Naive thymus-derived CD8-positive, alpha-beta T cell (primary cell): ENCODE results near the gene DCXR. TPM values are rescaled to one million over a fixed set of nuclear protein-coding genes. Genes with fewer than 3 reads are reported as not detected.
A peak's percentile ranks its signal among the peaks of the same experiment; 100 is the strongest.

Source experiments
- ATAC-seq, 2 donors: fragments of 150-1000 bp; cut with Tn5 transposase in 1 of 2; sonication (Bioruptor Pico), chemical (Tn5 transposase) in 1 of 2; 1 replicate in 1 of 2; 2 replicates in 1 of 2; pipeline ENCODE4 v1.10.0; 2021; ENCODE audit warnings: mild to moderate bottlenecking in 2 of 2, moderate library complexity in 2 of 2
- POLR2A ChIA-PET: fragments of 350-600 bp; sonication (Branson Sonifier 250); formaldehyde crosslinking; loops from one replicate; lab custom pipeline; 2021; ENCODE audit warnings: antibody characterized with exemption; lab: Charles Lee
- DNase-seq, 10 donors: peaks; one replicate each; pipeline versions ENCODE4 v3.0.0 to v3.0.0-alpha.2; 2020 to 2022
- H3K27ac Mint-ChIP-seq, 10 donors: one replicate each; pipeline ENCODE4 v1.8.0; 2020 to 2022; ENCODE audit warnings: mild to moderate bottlenecking in 10 of 10, mixed read lengths in 10 of 10, moderate library complexity in 4 of 10, inconsistent platforms in 1 of 10
- H3K27me3 Mint-ChIP-seq, 5 donors: one replicate each; pipeline ENCODE4 v1.8.0; 2021 to 2022; ENCODE audit warnings: mixed read lengths in 5 of 5
- H3K36me3 Mint-ChIP-seq, 3 donors: one replicate each; pipeline ENCODE4 v1.8.0; 2020 to 2022; ENCODE audit warnings: mixed read lengths in 3 of 3, mild to moderate bottlenecking in 2 of 3, inconsistent platforms in 1 of 3
- H3K4me1 Mint-ChIP-seq, 4 donors: one replicate each; pipeline ENCODE4 v1.8.0; 2021 to 2022; ENCODE audit warnings: mixed read lengths in 4 of 4
- H3K4me3 Mint-ChIP-seq, 10 donors: one replicate each; pipeline ENCODE4 v1.8.0; 2020 to 2022; ENCODE audit warnings: mild to moderate bottlenecking in 10 of 10, mixed read lengths in 10 of 10, moderate library complexity in 6 of 10, inconsistent platforms in 1 of 10
- H3K9me3 Mint-ChIP-seq, 9 donors: one replicate each; pipeline ENCODE4 v1.8.0; 2020 to 2022; ENCODE audit warnings: mixed read lengths in 9 of 9, mild to moderate bottlenecking in 3 of 9, inconsistent platforms in 1 of 9, moderate library complexity in 1 of 9
- polyA plus RNA-seq, 3 donors: library from polyadenylated mRNA; unstranded; fragments of 300-500 nt; fragmentation: Illumina TruSeq; gene quantifications; one replicate each; pipeline ENCODE4 v1.2.3, GENCODE V29; 2021
- total RNA-seq, 8 experiments: library from RNA in 2 of 8; stranded (reverse) in 2 of 8; gene quantifications; one replicate each; pipeline ENCODE4 v1.2.3 and lab custom pipeline; 2021 to 2026

The DCXR gene
- 10 to 100 TPM; 72.5 to 81.0 TPM for total RNA-seq
- 100 to 1,000 TPM; 113 to 185 (median 127) TPM for polyA plus RNA-seq
- 16.6 to 34.5 (median 22.8) reads per million in 6 experiments for total RNA-seq (lab: John Stamatoyannopoulos, UW)

- peak; percentile 90 to 97 (median 93) for DNase-seq
- peaks cover 15 to 31% (median 28%) of the 10 kb centered on the region in 4 donors for H3K4me1 Mint-ChIP-seq
- no peaks in the 10 kb centered on the region for H3K27me3 Mint-ChIP-seq
- peak; percentile 92 to 93 for ATAC-seq
- peak within 1 kb of the TSS; percentile 66 to 95 (median 91) for H3K27ac Mint-ChIP-seq
- POLR2A ChIA-PET, result interaction anchor here (0.6 to 2.6 kb wide), 21 partner anchors 10 to 530 kb away, joined by 3 to 23 read pairs (median 4); partner anchors contain the start of genes CENPX, DUS1L, FASN and GPS1
- H3K9me3 Mint-ChIP-seq, result no peaks in the 10 kb centered on the region
- peaks cover 0 to 4% (median 3%) of the 10 kb centered on the region in 3 donors for H3K36me3 Mint-ChIP-seq
- H3K4me3 Mint-ChIP-seq, result peak within 1 kb of the TSS; percentile 81 to 96 (median 91)
Measured at GRCh38 chr17:82037092-82037888, at the start of gene DCXR. Gene DCXR (minus strand): TSS chr17:82037697. CDS start chr17:82037682, 15 bp downstream.

GRCh38 chr17:82085931-82086764 lies 48.7 kb upstream of the DCXR start:
- Mint-ChIP-seq H3K36me3 (peaks cover 0 to 25% (median 0%) of the 10 kb centered on the region in 3 donors), H3K27me3 (no peaks in the 10 kb centered on the region), H3K27ac (no peak overlapping the region), H3K4me3 (no peak overlapping the region), H3K4me1 (no peaks in the 10 kb centered on the region), H3K9me3 (no peaks in the 10 kb centered on the region)
- DNase-seq (peak in 1 of 10 donors; percentile 49), ATAC-seq (no peak)
- POLR2A ChIA-PET, result interaction anchor here (0.6 kb wide), 1 partner anchor 19 kb away, joined by 3 read pairs; no protein-coding TSS in a partner anchor

- Mint-ChIP-seq H3K27ac (peak overlapping the region in 1 of 10 donors; percentile 44), H3K36me3 (peaks cover 0 to 26% (median 0%) of the 10 kb centered on the region in 3 donors)
- DNase-seq, result peak in 2 of 10 donors; percentile 5 to 32
Measured at GRCh38 chr17:82085031-82085861, 47.7 kb upstream of the DCXR start.

GRCh38 chr17:82084373-82085030 lies 47.0 kb upstream of the DCXR start:
- Mint-ChIP-seq H3K4me3 (no peak overlapping the region), H3K27me3 (no peaks in the 10 kb centered on the region), H3K27ac (peak overlapping the region in 1 of 10 donors; percentile 9), H3K9me3 (no peaks in the 10 kb centered on the region), H3K4me1 (no peaks in the 10 kb centered on the region), H3K36me3 (peaks cover 0 to 31% (median 3%) of the 10 kb centered on the region in 3 donors)
- no peak for ATAC-seq
- DNase-seq, result peak in 1 of 10 donors; percentile 3
- POLR2A ChIA-PET, result no interaction called here

More at GRCh38 chr17:82085031-82085861, 47.7 kb upstream of the DCXR start:
- Mint-ChIP-seq H3K27me3 (no peaks in the 10 kb centered on the region), H3K9me3 (no peaks in the 10 kb centered on the region), H3K4me1 (no peaks in the 10 kb centered on the region), H3K4me3 (no peak overlapping the region)
- ATAC-seq, result no peak
- POLR2A ChIA-PET, result no interaction called here

- no peak for ATAC-seq
- POLR2A ChIA-PET, result no interaction called here
- Mint-ChIP-seq H3K4me1 (no peaks in the 10 kb centered on the region), H3K4me3 (no peak overlapping the region), H3K9me3 (no peaks in the 10 kb centered on the region), H3K36me3 (peaks cover 0 to 34% (median 5%) of the 10 kb centered on the region in 3 donors), H3K27me3 (no peaks in the 10 kb centered on the region), H3K27ac (no peak overlapping the region)
- no peak for DNase-seq
Measured at GRCh38 chr17:82083533-82084359, 46.2 kb upstream of the DCXR start.

GRCh38 chr17:82083009-82083408 lies 45.5 kb upstream of the DCXR start:
- POLR2A ChIA-PET, result interaction anchor here (1.0 kb wide), 1 partner anchor 43 kb away, joined by 3 read pairs; no protein-coding TSS in a partner anchor
- peaks cover 0 to 33% (median 5%) of the 10 kb centered on the region in 3 donors for H3K36me3 Mint-ChIP-seq

GRCh38 chr17:82082456-82082855 lies 45.0 kb upstream of the DCXR start:
- no peak for ATAC-seq
- no peak for DNase-seq
- POLR2A ChIA-PET, result interaction anchor here (1.0 kb wide), 1 partner anchor 44 kb away, joined by 3 read pairs; no protein-coding TSS in a partner anchor
- no peaks in the 10 kb centered on the region for H3K9me3 Mint-ChIP-seq
- no peaks in the 10 kb centered on the region for H3K27me3 Mint-ChIP-seq
- H3K4me3 Mint-ChIP-seq, result no peak overlapping the region
- H3K27ac Mint-ChIP-seq, result no peak overlapping the region
- no peaks in the 10 kb centered on the region for H3K4me1 Mint-ChIP-seq
- H3K36me3 Mint-ChIP-seq, result peaks cover 0 to 31% (median 5%) of the 10 kb centered on the region in 3 donors

More at GRCh38 chr17:82083009-82083408, 45.5 kb upstream of the DCXR start:
- Mint-ChIP-seq H3K27me3 (no peaks in the 10 kb centered on the region), H3K4me3 (no peak overlapping the region), H3K4me1 (no peaks in the 10 kb centered on the region), H3K27ac (no peak overlapping the region), H3K9me3 (no peaks in the 10 kb centered on the region)
- no peak for DNase-seq
- no peak for ATAC-seq

- no peaks in the 10 kb centered on the region for H3K4me1 Mint-ChIP-seq
- DNase-seq (no peak), ATAC-seq (no peak)
Measured at GRCh38 chr17:82081966-82082365, 44.5 kb upstream of the DCXR start.

GRCh38 chr17:82081546-82081945 lies 44.0 kb upstream of the DCXR start:
- ATAC-seq (no peak), DNase-seq (no peak)
- no peaks in the 10 kb centered on the region for H3K9me3 Mint-ChIP-seq
- H3K4me3 Mint-ChIP-seq, result no peak overlapping the region
- peaks cover 0 to 29% (median 5%) of the 10 kb centered on the region in 3 donors for H3K36me3 Mint-ChIP-seq
- H3K27ac Mint-ChIP-seq, result peak overlapping the region in 1 of 10 donors; percentile 13
- no peaks in the 10 kb centered on the region for H3K4me1 Mint-ChIP-seq
- no peaks in the 10 kb centered on the region for H3K27me3 Mint-ChIP-seq
- POLR2A ChIA-PET, result no interaction called here

More at GRCh38 chr17:82081966-82082365, 44.5 kb upstream of the DCXR start:
- H3K27me3 Mint-ChIP-seq, result no peaks in the 10 kb centered on the region
- peaks cover 0 to 30% (median 5%) of the 10 kb centered on the region in 3 donors for H3K36me3 Mint-ChIP-seq
- POLR2A ChIA-PET, result no interaction called here
- H3K9me3 Mint-ChIP-seq, result no peaks in the 10 kb centered on the region
- no peak overlapping the region for H3K27ac Mint-ChIP-seq
- no peak overlapping the region for H3K4me3 Mint-ChIP-seq

- Mint-ChIP-seq H3K36me3 (peaks cover 0 to 29% (median 5%) of the 10 kb centered on the region in 3 donors), H3K4me3 (no peak overlapping the region), H3K9me3 (no peaks in the 10 kb centered on the region), H3K27me3 (no peaks in the 10 kb centered on the region), H3K27ac (peak overlapping the region in 1 of 10 donors; percentile 13), H3K4me1 (no peaks in the 10 kb centered on the region)
- POLR2A ChIA-PET, result no interaction called here
- DNase-seq, result no peak
- no peak for ATAC-seq
Measured at GRCh38 chr17:82080789-82081464, 43.4 kb upstream of the DCXR start.
